Liver (tissue), 9 donors: Measurements from ENCODE around the gene TCERG1L. TPM values are rescaled to one million over a fixed set of nuclear protein-coding genes. Genes with fewer than 3 reads are reported as not detected.

Source experiments
- DNase-seq: peaks from one replicate; pipeline ENCODE4 v3.0.0-alpha.2; 2017; ENCODE audit warnings: low spot score
- H3K27ac ChIP-seq, 2 donors: one replicate each; pipeline ENCODE4 v1.7.0; 2013; ENCODE audit warnings: inconsistent platforms in 2 of 2, low read length in 2 of 2, control low read depth in 1 of 2, low read depth in 1 of 2, mild to moderate bottlenecking in 1 of 2
- H3K27me3 ChIP-seq, 4 donors: one replicate each; pipeline versions ENCODE4 v1.6.1 to v1.7.0; 2013; ENCODE audit warnings: low read length in 3 of 4, inconsistent platforms in 1 of 4, mild to moderate bottlenecking in 1 of 4, moderate library complexity in 1 of 4; ENCODE audit not compliant: control insufficient read depth in 4 of 4, insufficient read depth in 4 of 4
- H3K36me3 ChIP-seq, 4 donors: one replicate each; pipeline versions ENCODE4 v1.6.1 to v1.7.0; 2013; ENCODE audit warnings: low read length in 3 of 4, mild to moderate bottlenecking in 3 of 4, low read depth in 1 of 4, moderate library complexity in 1 of 4; ENCODE audit not compliant: control insufficient read depth in 4 of 4, insufficient read depth in 3 of 4
- H3K4me1 ChIP-seq, 4 donors: one replicate each; pipeline versions ENCODE4 v1.6.1 to v1.7.0; 2013; ENCODE audit warnings: low read length in 3 of 4, mild to moderate bottlenecking in 3 of 4, moderate library complexity in 1 of 4; ENCODE audit not compliant: control insufficient read depth in 4 of 4, insufficient read depth in 4 of 4
- H3K4me3 ChIP-seq, 3 donors: one replicate each; pipeline versions ENCODE4 v1.6.1 to v1.7.0; 2013; ENCODE audit warnings: low read length in 3 of 3, control low read depth in 1 of 3, low read depth in 1 of 3, mild to moderate bottlenecking in 1 of 3
- H3K9ac ChIP-seq, 2 donors: one replicate each; pipeline ENCODE4 v1.7.0; 2013; ENCODE audit warnings: low read length in 2 of 2, mild to moderate bottlenecking in 2 of 2, moderate library complexity in 2 of 2, control low read depth in 1 of 2, low read depth in 1 of 2
- H3K9me3 ChIP-seq, 4 donors: one replicate each; pipeline versions ENCODE4 v1.6.1 to v1.7.0; 2013; ENCODE audit warnings: low read length in 3 of 4; ENCODE audit not compliant: control insufficient read depth in 4 of 4
- EGR1 ChIP-seq, 2 donors: IDR thresholded peaks; 2 replicates each; pipeline ENCODE4 v1.6.1; 2016 to 2018; ENCODE audit warnings: antibody characterized with exemption in 2 of 2, low read depth in 2 of 2
- FOXA1 ChIP-seq: IDR thresholded peaks from 2 replicates; pipeline ENCODE4 v1.6.1; 2016; ENCODE audit warnings: antibody characterized with exemption
- JUND ChIP-seq, 2 donors: IDR thresholded peaks; 2 replicates each; pipeline ENCODE4 v1.6.1; 2016; ENCODE audit warnings: antibody characterized with exemption in 2 of 2
- NR2F2 ChIP-seq: IDR thresholded peaks from 2 replicates; pipeline ENCODE4 v1.6.1; 2016; ENCODE audit warnings: antibody characterized with exemption
- RAD21 ChIP-seq, 2 donors: IDR thresholded peaks; 2 replicates each; pipeline ENCODE4 v1.6.1; 2016; ENCODE audit warnings: antibody characterized with exemption in 2 of 2, mild to moderate bottlenecking in 2 of 2
- RXRA ChIP-seq, 2 donors: IDR thresholded peaks; 2 replicates each; pipeline ENCODE4 v1.6.1; 2017 to 2018; ENCODE audit warnings: antibody characterized with exemption in 2 of 2, mild to moderate bottlenecking in 1 of 2
- TAF1 ChIP-seq: conservative IDR thresholded peaks from 2 replicates; pipeline ENCODE4 v1.6.1; 2016; ENCODE audit warnings: antibody characterized with exemption, mild to moderate bottlenecking
- YY1 ChIP-seq: IDR thresholded peaks from 2 replicates; pipeline ENCODE4 v1.6.1; 2016; ENCODE audit warnings: antibody characterized with exemption, mild to moderate bottlenecking
- WGBS: extraction: QIAGEN DNeasy Blood & Tissue Kit; methylation state at CpG from one replicate; pipeline ENCODE4 v1.1.7; 2013; 5-methylcytosine and 5-hydroxymethylcytosine counted together
- polyA plus RNA-seq, 2 donors: library from polyadenylated mRNA; stranded (reverse) in 1 of 2; unstranded in 1 of 2; fragments of 200-250 nt in 1 of 2; fragments of >200 nt in 1 of 2; fragmentation: Nextera tagmentation in 1 of 2; extraction: Ambion mirVana in 1 of 2; gene quantifications; one replicate each; pipeline versions ENCODE4 v1.2.1 to v1.2.3, GENCODE V29; 2013 to 2015
- total RNA-seq, 2 donors: library from RNA; depleted of rRNA; stranded (reverse); fragments of >200 nt; gene quantifications; one replicate each; pipeline ENCODE4 v1.2.3, GENCODE V29; 2014
- TF ChIP-seq, protein P1 (sequence below): fragments of 150-350 bp; IDR thresholded peaks from 2 replicates; pipeline ENCODE4 v1.5.1; 2017; ENCODE audit warnings: improper control_type of control experiment, low read depth, low read length; ENCODE audit not compliant: missing input control
- TF ChIP-seq, protein P2 (sequence below): IDR thresholded peaks from 2 replicates; pipeline ENCODE4 v1.6.1; 2016; ENCODE audit warnings: antibody characterized with exemption, mild to moderate bottlenecking
- TF ChIP-seq, protein P3 (sequence below): IDR thresholded peaks from 2 replicates; pipeline ENCODE4 v1.6.1; 2016; ENCODE audit warnings: antibody characterized with exemption
- donor health status: healthy.
- donor health status: healthy.
- donor health status: healthy.
- donor health status: healthy.
- donor health status: healthy.

The TCERG1L gene
- total and polyA plus RNA-seq, 4 donors = not detected

DNA sequence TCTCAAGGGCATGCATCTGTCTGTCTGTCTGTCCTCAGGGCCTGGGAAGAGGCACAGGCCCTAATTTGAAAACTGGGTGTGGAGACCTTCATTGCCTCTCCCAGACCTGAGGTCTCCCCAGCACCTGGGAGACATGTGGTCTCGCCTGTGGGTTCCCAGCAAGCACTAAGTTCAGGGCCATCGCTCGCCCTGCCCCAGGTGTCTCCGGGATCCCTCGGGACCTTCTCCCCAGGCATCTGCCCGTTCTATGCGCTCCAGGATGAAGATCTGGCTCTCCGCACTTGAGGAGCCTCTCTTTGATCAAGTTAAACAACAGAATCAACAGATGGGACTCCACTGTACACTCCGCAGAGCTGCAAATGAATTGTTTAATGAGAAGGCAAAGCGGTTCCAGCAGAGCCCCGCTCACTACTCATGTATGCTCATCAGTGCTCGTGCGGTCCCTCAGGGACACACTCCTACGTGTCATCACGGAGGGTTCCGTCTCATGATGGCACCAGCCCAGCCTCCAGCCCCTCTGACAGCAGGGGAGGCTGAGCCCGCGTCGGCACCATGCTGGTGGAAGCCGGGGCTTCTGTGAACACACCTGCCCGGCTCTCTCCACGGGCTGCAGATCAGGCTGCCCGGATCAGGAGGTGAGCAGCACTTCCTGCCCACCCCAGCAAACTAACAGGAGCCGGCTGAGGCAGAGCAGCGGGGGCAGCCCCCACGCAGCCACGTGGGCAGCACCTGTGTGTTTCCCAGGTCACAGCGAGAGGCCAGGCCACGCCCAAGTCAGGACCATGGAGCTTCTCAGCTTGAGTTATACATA lies 132.8 kb downstream of the TCERG1L start:
- H3K27me3 ChIP-seq = peaks cover 0 to 3% (median 0%) of the 10 kb centered on the region in 4 donors
- DNase-seq = no peak
- H3K9me3 ChIP-seq = no peaks in the 10 kb centered on the region
- H3K4me3 ChIP-seq = no peak overlapping the region
- H3K4me1 ChIP-seq = no peaks in the 10 kb centered on the region
- TF ChIP-seq FOXA1 (no peak), YY1 (no peak), NR2F2 (no peak), TAF1 (no peak), EGR1 (IDR thresholded peaks at IDR 0.05; ENCODE audit: low read depth in 2 of 2) (no peak), RXRA (IDR thresholded peaks at IDR 0.05) (no peak), RAD21 (IDR thresholded peaks at IDR 0.05) (no peak), JUND (IDR thresholded peaks at IDR 0.05) (no peak)
- TF ChIP-seq, protein P1, sequence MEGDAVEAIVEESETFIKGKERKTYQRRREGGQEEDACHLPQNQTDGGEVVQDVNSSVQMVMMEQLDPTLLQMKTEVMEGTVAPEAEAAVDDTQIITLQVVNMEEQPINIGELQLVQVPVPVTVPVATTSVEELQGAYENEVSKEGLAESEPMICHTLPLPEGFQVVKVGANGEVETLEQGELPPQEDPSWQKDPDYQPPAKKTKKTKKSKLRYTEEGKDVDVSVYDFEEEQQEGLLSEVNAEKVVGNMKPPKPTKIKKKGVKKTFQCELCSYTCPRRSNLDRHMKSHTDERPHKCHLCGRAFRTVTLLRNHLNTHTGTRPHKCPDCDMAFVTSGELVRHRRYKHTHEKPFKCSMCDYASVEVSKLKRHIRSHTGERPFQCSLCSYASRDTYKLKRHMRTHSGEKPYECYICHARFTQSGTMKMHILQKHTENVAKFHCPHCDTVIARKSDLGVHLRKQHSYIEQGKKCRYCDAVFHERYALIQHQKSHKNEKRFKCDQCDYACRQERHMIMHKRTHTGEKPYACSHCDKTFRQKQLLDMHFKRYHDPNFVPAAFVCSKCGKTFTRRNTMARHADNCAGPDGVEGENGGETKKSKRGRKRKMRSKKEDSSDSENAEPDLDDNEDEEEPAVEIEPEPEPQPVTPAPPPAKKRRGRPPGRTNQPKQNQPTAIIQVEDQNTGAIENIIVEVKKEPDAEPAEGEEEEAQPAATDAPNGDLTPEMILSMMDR = no peak
- TF ChIP-seq, protein P2, sequence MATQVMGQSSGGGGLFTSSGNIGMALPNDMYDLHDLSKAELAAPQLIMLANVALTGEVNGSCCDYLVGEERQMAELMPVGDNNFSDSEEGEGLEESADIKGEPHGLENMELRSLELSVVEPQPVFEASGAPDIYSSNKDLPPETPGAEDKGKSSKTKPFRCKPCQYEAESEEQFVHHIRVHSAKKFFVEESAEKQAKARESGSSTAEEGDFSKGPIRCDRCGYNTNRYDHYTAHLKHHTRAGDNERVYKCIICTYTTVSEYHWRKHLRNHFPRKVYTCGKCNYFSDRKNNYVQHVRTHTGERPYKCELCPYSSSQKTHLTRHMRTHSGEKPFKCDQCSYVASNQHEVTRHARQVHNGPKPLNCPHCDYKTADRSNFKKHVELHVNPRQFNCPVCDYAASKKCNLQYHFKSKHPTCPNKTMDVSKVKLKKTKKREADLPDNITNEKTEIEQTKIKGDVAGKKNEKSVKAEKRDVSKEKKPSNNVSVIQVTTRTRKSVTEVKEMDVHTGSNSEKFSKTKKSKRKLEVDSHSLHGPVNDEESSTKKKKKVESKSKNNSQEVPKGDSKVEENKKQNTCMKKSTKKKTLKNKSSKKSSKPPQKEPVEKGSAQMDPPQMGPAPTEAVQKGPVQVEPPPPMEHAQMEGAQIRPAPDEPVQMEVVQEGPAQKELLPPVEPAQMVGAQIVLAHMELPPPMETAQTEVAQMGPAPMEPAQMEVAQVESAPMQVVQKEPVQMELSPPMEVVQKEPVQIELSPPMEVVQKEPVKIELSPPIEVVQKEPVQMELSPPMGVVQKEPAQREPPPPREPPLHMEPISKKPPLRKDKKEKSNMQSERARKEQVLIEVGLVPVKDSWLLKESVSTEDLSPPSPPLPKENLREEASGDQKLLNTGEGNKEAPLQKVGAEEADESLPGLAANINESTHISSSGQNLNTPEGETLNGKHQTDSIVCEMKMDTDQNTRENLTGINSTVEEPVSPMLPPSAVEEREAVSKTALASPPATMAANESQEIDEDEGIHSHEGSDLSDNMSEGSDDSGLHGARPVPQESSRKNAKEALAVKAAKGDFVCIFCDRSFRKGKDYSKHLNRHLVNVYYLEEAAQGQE = no peak
- TF ChIP-seq, protein P3, sequence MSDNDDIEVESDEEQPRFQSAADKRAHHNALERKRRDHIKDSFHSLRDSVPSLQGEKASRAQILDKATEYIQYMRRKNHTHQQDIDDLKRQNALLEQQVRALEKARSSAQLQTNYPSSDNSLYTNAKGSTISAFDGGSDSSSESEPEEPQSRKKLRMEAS = no peak
- H3K27ac ChIP-seq = no peak overlapping the region
- H3K36me3 ChIP-seq = no peaks in the 10 kb centered on the region
- WGBS = 75% methylated on average over 29 of the region's 29 CpGs
- no peak overlapping the region for H3K9ac ChIP-seq

DNA sequence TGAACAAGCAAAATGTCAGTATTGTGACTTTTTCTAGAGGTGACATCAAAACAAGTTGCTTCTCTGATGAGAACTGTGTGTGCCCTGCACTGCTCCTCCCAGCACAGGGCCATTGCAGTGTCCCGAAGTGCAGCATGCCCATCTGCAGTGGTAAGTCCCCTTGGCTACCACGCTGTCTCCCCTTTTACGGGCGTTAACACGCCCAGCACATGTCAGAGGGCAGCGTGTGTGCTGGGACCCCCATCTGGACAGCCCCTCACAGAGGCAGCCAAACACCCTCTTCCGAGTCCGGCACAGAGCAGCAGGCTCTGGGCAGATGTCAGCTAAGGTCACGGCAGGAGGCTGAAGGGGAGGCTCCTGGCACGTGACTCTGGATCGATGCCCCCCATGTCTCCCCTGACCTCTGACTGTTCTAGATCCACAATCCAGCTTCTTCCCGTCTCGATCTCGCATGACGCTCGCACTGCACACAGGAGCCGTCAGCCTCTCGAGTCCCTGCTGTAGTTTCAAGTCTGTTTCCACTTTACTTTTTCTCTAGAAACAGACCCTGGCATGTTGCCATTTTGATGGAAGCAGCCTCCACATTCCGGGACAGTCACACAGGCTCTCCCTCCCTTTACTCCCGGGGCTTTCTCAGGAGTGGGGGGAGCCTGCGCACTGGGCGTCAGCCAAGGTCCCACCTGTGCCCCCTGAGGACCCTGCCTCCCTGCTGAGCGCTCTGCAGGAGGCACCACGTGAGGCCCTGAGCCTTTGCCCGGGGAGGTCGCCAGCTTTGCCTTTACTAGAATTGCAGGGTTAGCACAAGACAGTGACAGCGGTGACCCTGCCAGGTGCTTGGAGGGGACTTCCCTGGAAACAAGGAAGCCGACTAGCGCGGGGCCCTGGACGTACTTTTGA lies 133.8 kb downstream of the TCERG1L start:
- 77% methylated on average over 31 of the region's 31 CpGs for WGBS
- no peaks in the 10 kb centered on the region for H3K4me1 ChIP-seq
- H3K9ac ChIP-seq = no peak overlapping the region
- no peaks in the 10 kb centered on the region for H3K36me3 ChIP-seq
- H3K9me3 ChIP-seq = no peaks in the 10 kb centered on the region
- TF ChIP-seq YY1 = no peak
- DNase-seq = no peak
- H3K27me3 ChIP-seq = peaks cover 0 to 3% (median 0%) of the 10 kb centered on the region in 4 donors
- no peak overlapping the region for H3K27ac ChIP-seq
- no peak overlapping the region for H3K4me3 ChIP-seq
